ENCODE results near the gene SNCB.
A peak's percentile ranks its signal among the peaks of the same experiment; 100 is the strongest.

Gene SNCB

DNA sequence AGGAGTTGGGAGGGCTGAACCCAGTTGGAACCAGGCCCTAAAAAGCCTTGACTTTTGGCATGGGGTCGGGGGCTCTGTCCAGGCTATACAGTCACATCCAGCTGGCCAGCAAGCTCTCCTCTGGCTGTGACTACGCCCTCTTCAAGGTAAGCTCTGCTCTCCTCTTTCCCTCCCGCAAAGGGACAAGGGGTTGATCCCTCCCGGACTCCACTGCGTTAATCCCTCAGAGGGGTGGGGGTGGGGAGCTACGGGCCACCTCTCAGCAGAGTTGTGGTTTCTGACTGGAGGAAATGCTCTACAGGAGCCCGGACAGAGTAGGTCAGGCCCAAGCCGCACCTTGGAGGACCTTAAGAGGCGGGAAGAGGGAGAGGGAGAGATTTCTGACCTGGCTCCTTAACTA is 14.0 kb upstream of the SNCB start:
- no peak for DNase-seq (ENCODE audit: low read depth)

- DNase-seq (ENCODE audit: low read depth): no peak
Measured at GRCh38 chr5:176643491-176644219, 13.3 kb upstream of the SNCB start.

DNA sequence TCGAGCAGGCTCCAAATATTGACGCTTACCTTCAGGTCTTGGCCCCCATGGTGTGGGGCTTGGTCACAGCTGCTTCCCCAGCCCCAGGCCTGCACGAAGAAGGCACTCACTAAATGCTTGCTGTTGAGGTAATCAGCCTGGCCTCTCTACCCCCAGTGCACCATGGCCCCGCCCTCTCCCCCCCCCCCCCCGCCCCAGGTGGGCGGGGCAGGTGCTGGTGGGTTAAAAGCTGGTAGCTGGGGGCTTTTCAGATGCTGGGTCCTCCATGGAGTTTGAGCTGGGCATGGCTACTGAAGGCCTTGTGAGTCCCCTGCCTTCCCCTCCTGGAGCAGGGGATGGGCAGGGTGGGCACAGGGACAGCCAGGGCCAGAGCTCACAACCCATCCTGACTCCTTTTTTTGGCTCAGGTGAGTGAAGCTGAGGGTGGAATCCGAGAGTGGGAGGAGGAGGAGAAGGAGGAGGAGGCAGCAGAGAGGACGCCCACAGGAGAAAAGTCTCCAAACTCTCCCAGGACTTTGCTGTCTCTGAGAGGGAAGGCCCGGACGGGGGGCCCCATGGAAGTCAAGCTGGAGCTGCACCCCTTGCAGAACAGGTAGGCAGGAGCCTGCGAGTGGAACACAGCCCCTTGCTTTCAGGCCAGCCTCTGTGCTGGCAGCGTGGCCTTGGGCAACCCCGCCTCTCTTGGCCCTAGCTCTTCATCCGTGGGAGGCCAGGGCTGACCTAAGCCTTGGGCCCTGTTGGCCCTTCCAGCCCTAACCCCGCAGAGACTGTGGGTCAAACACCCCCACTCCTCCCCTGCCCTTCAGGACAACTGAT is 12.5 kb upstream of the SNCB start:
- no peak for DNase-seq (ENCODE audit: low read depth)

DNA sequence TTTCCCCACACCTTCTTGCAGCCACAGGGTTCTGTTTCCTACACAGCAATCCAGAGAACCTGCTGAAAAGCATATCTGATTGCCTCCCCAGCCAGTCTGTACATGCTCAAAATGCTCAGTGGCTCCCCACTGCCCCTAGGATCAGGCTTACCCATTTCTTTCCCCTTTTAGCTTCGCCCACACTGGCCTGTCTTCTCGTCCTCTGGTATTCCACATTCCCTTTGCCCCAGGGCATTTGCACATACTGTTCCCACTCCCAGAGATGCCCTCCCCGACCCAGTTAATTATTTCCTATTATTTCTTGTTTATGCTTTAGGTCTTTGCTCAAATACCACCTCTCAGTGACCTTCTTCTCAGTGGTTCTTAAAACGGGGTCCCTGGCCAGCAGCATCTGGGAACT is 10.3 kb upstream of the SNCB start:
- DNase-seq (ENCODE audit: low read depth): no peak

DNA sequence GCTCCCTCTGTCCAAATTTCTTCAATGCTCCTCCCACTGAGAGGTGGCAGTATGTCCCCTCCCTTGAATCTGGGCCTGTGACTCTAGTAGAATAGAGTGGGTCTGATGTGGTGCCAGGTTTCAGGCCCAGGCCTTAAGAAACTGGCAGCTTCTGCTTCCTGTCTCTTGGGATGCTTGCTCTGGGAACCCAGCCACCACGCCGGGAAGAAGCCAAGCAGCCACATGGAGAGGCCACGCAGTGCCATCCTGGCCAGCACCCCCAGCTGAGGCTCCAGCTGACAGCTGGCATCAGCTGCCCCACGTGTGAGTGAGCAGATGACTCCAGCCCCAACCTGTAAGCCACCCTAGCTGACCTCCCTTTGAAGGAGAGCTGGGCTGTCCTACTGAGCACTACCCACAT is 9.6 kb upstream of the SNCB start:
- peak; percentile 94 for DNase-seq (ENCODE audit: low read depth)

GRCh38 chr5:176639208-176639607 is 8.9 kb upstream of the SNCB start:
- no peak for DNase-seq (ENCODE audit: low read depth)

DNA sequence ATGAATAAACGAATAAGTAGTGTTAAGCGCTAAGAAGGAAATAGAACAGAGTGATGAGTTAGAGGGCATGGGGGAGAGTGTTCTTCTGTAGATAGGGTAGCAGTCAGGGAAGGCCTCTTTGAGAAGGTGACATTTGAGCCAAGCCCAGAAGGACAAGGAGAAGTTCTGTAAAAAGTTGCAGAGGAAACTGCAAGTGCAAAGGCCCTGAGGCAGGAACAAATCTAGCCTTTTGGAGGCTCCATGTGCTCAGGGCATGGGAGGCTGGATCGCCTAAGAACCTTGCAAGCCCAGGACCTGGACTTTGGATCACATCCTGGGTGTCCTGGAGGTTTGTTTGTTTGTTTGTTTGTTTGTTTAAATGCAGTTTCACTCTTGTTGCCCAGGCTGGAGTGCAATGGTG is 8.1 kb upstream of the SNCB start:
- DNase-seq (ENCODE audit: low read depth): no peak

- DNase-seq (ENCODE audit: low read depth): no peak
Measured at GRCh38 chr5:176637556-176637955, 7.2 kb upstream of the SNCB start.

DNA sequence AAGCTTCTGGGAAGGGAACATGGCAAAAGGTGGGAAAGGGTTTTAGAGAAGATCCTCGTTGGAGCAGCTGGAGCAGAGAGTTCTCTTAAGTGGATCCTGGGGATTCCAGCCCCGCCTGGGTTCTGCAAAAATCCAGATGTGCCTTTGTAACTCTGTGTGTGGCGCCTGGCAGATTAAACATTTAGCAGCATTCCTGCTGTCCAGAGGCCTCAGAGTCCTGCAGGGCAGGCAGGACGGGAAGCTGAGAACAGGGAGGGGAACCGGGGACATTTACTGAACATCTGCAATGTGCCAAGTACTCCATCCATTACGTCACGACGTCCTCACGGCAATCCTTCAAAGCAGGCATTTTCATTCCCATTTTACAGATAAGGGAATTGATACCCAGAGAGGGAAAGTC is 6.1 kb upstream of the SNCB start:
- peak; percentile 68 for DNase-seq (ENCODE audit: low read depth)

GRCh38 chr5:176633598-176633997 is 3.3 kb upstream of the SNCB start:
- no peak for DNase-seq (ENCODE audit: low read depth)

- no peak for DNase-seq (ENCODE audit: low read depth)
Measured at GRCh38 chr5:176632745-176633144, 2.4 kb upstream of the SNCB start.

DNA sequence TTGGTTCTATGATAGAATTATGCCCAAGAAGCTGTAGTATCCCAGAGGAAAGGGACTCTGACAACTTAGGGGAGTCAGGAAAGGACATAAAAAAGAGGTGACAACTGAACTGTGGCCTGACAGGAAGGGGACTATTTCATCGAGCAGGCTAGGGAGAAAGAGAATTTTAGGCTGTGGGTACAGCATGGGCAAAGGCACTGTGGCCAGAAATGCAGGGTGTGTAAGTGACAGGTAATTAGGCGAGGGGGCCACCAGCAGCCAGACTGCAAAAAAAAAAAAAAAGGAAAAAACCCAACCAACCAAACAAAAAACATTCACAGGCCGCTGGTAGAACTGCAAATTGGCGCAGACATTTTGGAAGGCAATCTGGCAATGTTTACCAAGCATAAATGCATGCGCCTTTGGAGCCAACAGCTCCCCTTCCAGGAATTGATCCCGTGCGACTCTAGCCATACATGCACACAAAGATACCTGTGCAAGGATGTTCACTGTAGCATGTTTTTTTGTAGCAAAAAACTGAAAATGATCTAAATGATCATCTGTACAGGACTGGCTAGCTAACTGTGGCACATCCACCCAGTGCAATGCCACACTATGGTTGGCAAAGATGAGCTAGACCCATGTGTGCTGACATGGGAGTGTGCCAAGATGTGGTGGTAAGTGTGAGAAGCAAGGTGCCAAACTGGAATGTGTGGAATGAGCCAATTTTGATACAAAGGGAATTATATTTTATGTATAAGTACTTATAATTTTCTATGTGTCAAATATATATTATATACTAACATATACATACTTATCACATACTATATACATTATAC is 1.3 kb upstream of the SNCB start:
- no peak for DNase-seq (ENCODE audit: low read depth)

GRCh38 chr5:176630681-176631222 is 418 bp upstream of the SNCB start:
- no peak for DNase-seq (ENCODE audit: low read depth)

GRCh38 chr5:176629317-176629852 is 949 bp downstream of the SNCB start:
- no peak for DNase-seq (ENCODE audit: low read depth)

DNA sequence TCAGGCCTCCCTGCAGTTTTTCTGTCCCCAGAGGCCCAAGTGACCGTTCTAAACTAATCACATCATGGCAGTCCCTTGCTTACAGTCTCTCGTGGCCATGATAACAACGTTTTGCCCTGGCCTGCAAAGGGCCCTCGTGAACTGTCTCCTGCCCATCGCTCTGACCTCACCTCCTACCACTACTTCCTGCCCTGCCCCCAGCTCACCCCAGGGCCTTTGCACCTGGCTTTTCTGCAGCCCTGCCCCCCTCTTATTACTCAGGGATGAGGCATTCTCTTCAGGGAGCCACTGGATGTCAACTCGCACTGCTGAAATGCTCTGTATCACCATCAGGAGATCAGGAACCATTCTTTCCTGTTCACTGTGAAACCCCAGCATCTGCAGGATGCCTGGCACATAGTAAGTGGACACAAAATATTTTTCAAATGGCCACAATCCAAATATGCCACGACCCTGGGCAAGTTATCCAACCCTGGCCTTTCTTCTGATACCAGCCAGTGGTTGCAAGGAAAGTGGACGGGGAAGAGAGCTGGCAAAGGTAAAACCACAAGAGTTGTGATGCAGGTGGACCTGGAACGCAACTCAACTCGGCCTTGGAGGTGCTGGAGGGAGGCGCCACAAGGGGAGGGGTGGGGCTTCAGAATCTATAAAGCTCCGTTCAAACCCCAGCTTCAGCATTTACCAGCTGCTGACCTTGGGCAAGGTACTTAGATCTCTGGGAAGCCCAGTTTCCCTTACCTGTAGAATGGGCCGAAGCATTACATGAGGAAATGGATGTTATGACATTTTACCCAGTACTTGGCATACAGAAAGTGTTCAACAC is 1.7 kb downstream of the SNCB start:
- DNase-seq (ENCODE audit: low read depth): no peak

DNA sequence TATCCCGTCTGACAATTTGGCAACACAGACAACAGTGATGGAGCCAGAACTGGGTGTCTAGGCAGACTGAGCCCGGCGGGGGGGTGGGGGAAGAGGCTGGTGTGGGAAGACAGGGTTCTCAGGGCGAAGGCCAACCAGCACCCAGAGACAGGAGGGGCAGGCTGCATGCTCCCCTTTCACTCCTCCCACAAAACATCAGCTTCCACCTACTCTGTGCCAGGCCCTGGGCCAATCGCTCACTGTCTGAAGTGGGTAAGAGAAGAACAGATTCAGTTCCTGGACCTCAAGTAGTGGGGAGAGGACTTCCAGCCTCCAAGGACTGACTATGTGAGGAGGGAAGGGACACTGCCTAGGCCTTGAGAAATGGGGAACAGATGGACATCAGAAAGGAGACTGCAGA is 2.8 kb downstream of the SNCB start:
- DNase-seq (ENCODE audit: low read depth): no peak

DNA sequence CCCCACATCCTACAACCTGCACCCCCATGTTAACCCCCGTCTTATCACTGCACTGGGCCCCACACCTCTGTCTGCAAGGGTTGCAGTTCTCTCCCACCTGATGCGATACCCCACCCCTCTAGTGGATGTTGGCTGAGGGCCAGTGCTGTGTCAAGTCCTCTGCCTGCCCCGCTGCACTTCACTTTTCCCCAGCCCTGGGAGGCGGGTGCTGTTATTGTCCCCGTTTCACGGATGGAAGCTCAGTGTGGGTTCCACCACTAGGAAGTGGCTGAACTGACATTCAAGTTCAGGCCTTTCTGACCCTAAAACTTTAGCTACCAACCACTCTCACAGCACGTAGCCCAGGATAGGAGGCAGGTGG is 3.5 kb downstream of the SNCB start:
- DNase-seq (ENCODE audit: low read depth): no peak

DNA sequence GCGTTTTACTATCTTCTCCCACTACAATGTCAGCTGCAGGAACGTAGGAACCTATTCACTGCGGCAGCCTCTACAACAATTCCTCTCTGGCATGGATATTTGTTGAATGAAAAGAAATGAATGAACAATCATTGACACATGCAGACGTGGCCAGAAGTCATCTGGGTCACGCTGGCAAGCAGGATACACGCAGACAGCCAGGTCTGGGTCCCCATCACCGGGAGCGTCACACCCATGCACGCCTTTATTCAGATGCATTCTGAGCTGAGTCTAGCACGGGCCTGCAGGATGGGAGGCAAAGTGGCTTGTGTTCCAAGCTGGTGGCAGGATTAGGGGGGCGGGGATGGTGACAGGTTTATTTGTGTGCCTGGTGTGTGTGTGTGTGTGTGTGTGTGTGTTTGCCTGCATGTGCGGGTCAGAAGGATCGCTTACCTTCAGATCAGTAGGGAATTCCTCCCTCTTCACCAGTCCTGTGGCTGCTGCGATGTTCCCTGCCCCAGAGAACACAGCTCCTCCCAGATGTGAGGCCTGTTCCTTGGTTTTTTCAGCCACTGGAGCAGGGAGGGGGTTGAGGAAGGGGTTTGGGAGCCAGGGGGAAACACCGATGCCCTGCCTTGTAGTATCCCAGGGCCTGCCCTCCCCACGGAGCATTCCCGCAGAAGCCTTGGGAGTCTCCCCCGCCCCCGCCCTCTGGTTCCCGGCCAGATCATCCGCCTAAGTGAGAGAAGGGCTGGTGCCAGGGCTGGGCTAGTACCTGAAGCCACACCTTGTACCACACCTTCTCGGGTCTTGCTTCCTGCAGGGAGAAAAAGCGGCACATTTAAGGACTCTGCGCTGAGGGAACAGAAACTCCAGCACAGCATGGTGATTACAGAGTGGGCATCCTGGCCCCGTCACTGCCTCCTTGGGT is 4.1 kb downstream of the SNCB start:
- no peak for DNase-seq (ENCODE audit: low read depth)

DNA sequence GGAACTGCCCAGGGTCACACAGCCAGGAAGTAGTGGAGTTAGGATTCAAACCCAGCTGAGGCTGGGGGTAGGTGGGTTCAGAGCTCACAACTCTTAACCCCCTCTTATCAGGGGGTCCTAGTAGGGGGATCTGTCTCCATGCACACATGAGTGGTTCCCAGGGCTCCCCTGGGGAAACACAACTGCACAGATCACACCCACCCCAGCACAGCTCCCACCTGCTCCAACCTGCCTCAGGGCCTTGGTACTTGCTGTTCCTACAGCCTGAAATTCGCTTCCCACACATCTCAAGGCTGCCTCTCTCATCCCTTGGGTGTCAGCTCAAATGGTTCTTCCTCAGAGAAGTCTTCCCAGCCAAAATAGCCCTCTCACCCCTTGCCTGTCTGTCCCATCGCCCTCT is 4.8 kb downstream of the SNCB start:
- no peak for DNase-seq (ENCODE audit: low read depth)

DNA sequence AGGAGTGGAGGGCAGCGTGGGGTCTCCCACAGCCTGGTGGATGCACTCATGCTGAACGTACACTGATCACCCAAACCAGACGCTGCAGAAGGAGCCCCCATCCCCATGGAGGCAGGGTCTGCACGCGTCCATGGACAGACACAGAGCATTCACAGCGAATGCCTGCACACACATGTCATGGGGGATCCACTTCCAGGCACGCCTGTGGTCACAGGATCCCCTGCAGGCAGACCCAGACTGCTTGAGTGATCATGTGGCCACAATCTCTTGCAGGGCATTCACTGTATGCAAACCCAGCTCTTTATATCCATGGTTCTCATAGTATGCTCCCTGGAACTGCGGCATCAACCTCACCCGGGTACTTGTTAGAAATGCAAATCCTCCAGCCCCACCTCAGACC is 5.4 kb downstream of the SNCB start:
- no peak for DNase-seq (ENCODE audit: low read depth)
